ENCODE results near the gene LANCL2.

The LANCL2 gene, protein sequence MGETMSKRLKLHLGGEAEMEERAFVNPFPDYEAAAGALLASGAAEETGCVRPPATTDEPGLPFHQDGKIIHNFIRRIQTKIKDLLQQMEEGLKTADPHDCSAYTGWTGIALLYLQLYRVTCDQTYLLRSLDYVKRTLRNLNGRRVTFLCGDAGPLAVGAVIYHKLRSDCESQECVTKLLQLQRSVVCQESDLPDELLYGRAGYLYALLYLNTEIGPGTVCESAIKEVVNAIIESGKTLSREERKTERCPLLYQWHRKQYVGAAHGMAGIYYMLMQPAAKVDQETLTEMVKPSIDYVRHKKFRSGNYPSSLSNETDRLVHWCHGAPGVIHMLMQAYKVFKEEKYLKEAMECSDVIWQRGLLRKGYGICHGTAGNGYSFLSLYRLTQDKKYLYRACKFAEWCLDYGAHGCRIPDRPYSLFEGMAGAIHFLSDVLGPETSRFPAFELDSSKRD

DNA sequence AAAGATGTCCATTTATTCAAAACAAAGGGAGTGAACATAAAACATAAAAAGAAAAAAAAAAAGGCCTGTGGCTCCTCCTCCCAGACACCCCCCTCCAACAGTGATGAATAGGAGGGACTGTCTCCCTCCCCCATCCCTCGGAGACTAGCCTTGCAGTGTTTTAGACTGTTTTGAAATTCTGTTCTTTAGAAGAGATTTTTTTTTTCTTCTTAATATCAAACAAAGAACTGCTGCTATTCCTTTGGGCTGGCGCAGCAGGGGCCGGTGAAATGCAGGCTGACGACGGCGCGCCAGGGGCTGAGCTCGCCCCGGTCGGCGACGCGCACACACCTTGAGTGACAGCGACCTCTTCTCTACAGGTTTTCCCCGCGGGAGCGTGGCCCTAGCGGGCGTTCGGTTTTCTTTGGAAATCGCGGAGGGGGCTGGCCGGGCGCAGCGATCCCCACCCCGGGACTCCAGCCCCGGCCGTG lies at the start of gene LANCL2:
LANCL2 (plus strand) TSS at position 133 of the 470 bp plus-strand sequence. CDS start 689 bp downstream, outside the sequence.
- no peaks in the 10 kb centered on the region for H3K9me3 ChIP-seq
- peak within 1 kb of the TSS; percentile 88 to 95 for H3K4me3 ChIP-seq (ENCODE audit: low read depth in 1 of 2, low read length in 1 of 2)
- no peaks in the 10 kb centered on the region for H3K36me3 ChIP-seq
- H3K4me1 ChIP-seq (ENCODE audit: control insufficient read depth in 1 of 2, insufficient read depth in 1 of 2, low read depth in 1 of 2, low read length in 1 of 2): peaks cover 14 to 19% of the 10 kb centered on the region in 2 experiments
- peaks cover 9% of the 10 kb centered on the region for H3K27me3 ChIP-seq
- TF ChIP-seq, protein P1, sequence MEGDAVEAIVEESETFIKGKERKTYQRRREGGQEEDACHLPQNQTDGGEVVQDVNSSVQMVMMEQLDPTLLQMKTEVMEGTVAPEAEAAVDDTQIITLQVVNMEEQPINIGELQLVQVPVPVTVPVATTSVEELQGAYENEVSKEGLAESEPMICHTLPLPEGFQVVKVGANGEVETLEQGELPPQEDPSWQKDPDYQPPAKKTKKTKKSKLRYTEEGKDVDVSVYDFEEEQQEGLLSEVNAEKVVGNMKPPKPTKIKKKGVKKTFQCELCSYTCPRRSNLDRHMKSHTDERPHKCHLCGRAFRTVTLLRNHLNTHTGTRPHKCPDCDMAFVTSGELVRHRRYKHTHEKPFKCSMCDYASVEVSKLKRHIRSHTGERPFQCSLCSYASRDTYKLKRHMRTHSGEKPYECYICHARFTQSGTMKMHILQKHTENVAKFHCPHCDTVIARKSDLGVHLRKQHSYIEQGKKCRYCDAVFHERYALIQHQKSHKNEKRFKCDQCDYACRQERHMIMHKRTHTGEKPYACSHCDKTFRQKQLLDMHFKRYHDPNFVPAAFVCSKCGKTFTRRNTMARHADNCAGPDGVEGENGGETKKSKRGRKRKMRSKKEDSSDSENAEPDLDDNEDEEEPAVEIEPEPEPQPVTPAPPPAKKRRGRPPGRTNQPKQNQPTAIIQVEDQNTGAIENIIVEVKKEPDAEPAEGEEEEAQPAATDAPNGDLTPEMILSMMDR (IDR thresholded peaks at IDR 0.05): no peak
- H3K27ac ChIP-seq: peak within 1 kb of the TSS; percentile 92

DNA sequence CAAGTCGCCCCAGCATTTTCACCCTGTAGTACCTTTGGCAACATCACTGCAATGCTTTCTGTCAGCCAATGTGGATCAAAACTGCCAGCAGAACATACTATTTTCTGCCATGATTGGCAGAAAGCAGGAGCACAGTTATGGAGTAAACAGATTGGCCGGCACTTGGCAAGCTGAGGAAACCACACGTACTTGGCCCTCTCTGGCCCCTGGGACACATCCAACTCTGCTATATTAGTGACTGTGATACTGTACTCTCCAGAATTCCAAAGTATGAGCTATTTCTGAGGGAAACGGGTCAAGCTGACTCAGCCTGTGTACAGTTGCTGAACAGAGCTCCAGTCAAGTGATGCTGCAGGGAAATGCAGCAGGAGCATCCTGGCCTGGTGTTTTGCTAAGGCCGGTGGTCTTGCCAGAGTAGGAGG lies 39.8 kb upstream of the LANCL2 start:
- Histone ChIP-seq H3K9me3 (no peaks in the 10 kb centered on the region), H3K27ac (no peak overlapping the region), H3K36me3 (no peaks in the 10 kb centered on the region), H3K4me3 (ENCODE audit: low read depth in 1 of 2, low read length in 1 of 2) (no peak overlapping the region), H3K4me1 (ENCODE audit: control insufficient read depth in 1 of 2, insufficient read depth in 1 of 2, low read depth in 1 of 2, low read length in 1 of 2) (no peaks in the 10 kb centered on the region), H3K27me3 (peaks cover 4% of the 10 kb centered on the region)
- TF ChIP-seq, protein P1 (IDR thresholded peaks at IDR 0.05): no peak

DNA sequence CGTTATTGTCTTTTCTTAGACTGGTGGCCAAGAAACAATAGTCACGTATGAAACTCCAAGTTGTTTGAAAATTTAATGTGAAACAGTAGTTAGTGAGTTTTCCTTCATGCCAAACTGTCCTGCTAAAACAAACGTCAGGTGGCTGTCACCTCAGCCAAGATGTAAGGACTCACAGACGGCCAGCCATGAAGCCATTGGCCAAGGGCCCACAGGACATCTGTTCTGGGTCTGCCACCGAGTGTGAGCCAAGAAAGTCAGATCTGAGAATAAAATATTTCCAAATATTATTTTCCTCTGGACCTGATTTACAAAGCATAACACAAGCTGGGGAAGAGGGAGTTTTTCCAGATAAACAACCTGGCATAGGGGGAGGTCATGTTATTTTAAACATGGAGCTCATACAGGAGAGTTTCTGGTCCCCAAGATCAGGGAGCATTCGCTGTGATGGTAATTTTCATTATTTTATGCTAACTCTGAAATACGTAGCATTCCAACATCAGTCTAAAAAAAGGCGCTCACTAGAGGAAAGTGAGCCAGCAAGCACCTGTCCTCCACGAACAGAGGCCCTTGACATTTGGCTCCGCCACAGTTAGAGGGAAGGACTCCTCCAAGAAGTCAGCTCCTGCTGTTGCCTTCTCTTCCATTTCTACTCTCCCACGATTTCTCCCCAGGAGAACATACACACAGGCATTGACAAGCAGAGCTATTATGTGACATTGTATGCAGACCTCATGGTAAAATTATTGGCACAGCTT lies 38.9 kb upstream of the LANCL2 start:
- Histone ChIP-seq H3K4me1 (ENCODE audit: control insufficient read depth in 1 of 2, insufficient read depth in 1 of 2, low read depth in 1 of 2, low read length in 1 of 2) (no peaks in the 10 kb centered on the region), H3K4me3 (ENCODE audit: low read depth in 1 of 2, low read length in 1 of 2) (no peak overlapping the region), H3K27ac (no peak overlapping the region), H3K9me3 (no peaks in the 10 kb centered on the region), H3K27me3 (peaks cover 4% of the 10 kb centered on the region), H3K36me3 (no peaks in the 10 kb centered on the region)
- TF ChIP-seq, protein P1 (IDR thresholded peaks at IDR 0.05): no peak

DNA sequence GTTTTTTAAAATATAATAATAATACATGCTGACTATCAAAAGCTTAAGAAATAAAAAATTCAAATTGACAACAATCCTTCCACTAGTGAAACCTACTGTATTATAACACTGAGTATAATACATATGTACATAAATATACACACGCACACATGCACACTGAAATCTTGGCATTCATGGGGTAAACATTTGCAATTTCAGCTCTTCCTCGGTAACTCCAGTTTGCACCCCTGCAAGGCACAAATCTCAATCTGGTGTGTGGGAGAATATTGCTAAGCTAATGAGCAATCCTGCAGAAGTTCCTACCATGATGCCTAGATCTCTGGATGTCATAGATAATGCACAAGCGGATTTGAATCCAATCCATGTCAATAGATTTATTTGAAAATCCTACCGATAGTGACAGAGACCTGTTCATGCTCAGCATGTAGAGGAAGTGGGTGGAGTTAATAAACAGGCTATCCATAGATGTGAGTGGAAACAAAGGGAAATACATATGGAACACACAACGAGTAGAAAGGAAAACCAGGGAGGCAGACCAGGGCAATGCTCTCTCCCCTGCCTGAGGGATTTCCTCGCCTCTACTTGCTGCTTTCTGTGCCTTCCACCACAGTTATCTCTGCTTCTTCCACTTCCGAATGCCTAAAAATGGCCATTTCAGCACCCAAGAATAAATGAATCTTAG lies 38.1 kb upstream of the LANCL2 start:
- Histone ChIP-seq H3K27me3 (peaks cover 4% of the 10 kb centered on the region), H3K4me3 (ENCODE audit: low read depth in 1 of 2, low read length in 1 of 2) (no peak overlapping the region), H3K4me1 (ENCODE audit: control insufficient read depth in 1 of 2, insufficient read depth in 1 of 2, low read depth in 1 of 2, low read length in 1 of 2) (no peaks in the 10 kb centered on the region), H3K27ac (no peak overlapping the region), H3K36me3 (no peaks in the 10 kb centered on the region), H3K9me3 (no peaks in the 10 kb centered on the region)
- TF ChIP-seq, protein P1 (IDR thresholded peaks at IDR 0.05): no peak

DNA sequence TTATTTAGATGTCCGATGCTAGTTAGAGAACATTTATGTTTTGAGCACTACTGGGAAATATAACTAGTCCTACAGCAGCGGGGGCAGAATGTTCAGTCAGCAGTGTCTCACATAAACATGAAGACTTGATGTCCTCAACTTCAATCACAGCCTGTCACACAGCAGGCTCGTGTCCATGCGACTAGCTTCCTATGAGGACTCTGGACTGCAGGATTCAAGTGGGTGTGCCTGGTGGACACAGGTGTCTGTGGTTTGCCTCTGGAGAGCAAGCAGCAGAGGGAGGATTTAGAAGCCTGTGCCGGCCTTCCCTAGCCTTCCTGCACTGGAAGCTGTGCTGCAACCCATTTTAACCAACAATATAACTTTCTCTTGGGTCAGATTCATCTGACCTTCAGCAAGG lies 30.0 kb upstream of the LANCL2 start:
- H3K36me3 ChIP-seq: no peaks in the 10 kb centered on the region
- H3K4me3 ChIP-seq (ENCODE audit: low read depth in 1 of 2, low read length in 1 of 2): no peak overlapping the region
- H3K27ac ChIP-seq: no peak overlapping the region
- TF ChIP-seq, protein P1 (IDR thresholded peaks at IDR 0.05): no peak
- no peaks in the 10 kb centered on the region for H3K9me3 ChIP-seq
- no peaks in the 10 kb centered on the region for H3K4me1 ChIP-seq (ENCODE audit: control insufficient read depth in 1 of 2, insufficient read depth in 1 of 2, low read depth in 1 of 2, low read length in 1 of 2)
- no peaks in the 10 kb centered on the region for H3K27me3 ChIP-seq
